ENCODE results near the gene EBF3.

The EBF3 gene

GRCh38 chr10:129959544-129960480, 4.3 kb downstream of the EBF3 start:
- peak; percentile 56 for DNase-seq (ENCODE audit: low spot score)

DNA sequence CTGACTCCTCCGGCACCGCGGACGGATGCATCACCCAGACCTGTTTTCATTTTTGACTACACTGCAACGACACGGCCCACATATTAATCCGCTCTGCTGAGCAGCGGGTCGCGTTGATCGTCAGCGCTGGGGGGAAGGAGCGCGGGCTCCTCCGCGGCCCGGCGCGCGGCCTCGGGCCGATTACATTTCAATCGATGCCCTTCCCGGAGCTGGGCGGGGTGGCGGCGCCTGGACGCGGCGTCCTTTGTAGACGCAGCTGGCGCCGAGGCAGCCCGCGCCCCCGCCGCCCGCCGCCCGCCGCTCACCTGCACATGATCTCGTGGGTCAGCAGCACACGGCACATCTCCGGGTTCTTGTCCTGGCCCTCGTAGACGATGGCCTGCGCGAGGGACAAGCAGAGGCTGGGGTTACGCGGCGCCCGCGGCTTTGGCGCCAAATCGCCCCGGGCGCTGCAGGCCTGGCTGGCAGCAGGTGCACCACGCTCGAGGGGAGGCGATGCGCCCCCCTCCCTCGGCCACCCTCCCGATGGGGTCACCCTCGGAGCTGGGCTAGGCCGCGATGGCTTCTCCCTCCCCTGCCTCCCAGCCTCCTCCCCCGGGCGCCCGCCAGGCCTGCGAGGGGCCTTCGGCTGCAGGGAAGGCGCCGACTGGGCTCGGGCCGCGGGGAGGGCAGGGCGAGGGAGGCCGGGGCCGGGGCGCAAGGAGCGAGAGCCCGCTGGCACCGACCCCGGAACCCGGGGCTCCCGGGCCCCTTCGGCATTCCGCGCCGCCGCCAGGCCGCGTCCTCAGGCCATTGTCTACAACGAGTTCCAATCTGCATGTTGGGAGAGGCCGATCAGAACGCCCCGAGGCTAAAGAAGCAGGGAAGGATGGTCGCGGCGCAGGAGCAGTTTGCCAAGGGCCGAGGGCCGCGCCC, 5.2 kb downstream of the EBF3 start:
- DNase-seq (ENCODE audit: low spot score) = peak; percentile 70

- DNase-seq (ENCODE audit: low spot score) = peak; percentile 50
Observed at GRCh38 chr10:129958148-129958628, 5.9 kb downstream of the EBF3 start.

GRCh38 chr10:129956876-129957673, 7.0 kb downstream of the EBF3 start:
- DNase-seq (ENCODE audit: low spot score) = no peak

GRCh38 chr10:129956286-129956670, 7.8 kb downstream of the EBF3 start:
- DNase-seq (ENCODE audit: low spot score) = no peak

DNA sequence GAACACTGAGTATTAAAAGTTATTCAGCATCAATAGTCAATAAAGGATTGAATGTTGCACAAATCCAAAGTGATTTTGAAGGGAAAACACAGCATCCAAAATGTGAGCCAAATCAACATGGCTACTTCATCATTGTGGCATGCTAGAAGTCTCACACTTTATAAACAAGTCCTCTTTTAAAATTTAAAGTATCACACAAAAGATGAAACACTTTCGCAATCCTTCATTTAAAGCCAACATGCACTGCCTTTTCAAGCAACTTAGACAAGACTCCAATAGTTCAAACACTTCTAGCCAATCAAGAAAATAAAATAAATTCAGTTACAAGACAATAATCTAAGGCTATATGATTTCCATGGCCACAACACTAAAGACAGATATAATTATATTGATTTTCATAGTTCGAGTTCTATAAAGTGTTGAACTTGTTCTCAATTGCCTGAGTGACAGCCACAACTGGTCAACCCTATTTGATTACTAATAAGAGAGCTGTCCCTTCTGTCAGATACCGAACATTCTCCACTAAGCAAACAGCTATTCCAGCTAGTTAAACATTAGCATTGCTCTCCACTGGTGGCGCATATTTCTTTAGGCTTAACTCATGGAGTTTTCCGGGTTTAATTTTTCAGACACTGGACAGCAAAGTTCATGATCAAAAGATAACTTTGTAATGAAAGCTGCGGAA, 8.3 kb downstream of the EBF3 start:
- no peak for DNase-seq (ENCODE audit: low spot score)

- DNase-seq (ENCODE audit: low spot score) = no peak
Observed at GRCh38 chr10:129954492-129955315, 9.4 kb downstream of the EBF3 start.

DNA sequence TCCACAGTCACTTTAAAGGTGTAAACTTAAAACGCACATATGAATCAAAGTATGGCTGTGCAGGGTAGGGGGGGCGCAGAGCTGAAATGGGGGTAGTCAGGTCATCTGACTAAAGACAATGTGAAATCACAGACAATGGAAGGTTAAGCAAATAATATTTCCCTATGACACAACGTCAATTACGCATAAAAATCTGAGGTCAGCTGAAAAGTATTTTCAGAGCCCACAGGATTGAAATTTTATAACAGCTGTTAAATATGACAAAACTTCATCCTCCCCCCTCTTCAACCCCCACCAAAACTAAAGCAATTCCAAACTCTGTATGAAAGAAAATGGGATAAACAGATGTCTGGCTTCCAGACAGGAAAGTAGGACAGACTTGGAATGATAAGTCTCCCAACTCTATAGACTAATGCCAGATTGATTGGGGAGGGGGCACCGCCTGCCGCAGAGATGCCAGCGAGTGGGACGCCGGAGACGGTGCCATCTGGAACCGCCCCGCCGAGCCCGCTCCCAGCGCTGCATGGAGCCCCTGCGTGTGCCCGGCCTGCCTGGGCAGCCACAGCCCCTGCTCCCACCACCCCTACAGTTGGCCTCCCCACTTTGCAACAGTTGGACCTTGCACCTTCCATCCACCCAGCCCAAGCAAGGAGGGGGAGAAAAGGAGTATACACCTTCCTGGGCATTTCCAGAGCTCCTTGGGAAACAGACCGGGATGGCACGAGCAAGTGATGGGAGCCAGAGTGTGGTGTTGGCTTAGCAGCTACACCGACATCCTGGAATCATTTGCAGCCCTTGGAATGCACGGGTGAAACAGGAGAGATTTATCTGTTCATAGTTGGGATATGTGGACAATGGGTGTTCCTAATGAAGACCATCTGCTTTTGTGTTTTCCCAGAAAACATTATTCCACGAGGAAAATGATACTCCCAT, 10.7 kb downstream of the EBF3 start:
- DNase-seq (ENCODE audit: low spot score) = no peak

DNA sequence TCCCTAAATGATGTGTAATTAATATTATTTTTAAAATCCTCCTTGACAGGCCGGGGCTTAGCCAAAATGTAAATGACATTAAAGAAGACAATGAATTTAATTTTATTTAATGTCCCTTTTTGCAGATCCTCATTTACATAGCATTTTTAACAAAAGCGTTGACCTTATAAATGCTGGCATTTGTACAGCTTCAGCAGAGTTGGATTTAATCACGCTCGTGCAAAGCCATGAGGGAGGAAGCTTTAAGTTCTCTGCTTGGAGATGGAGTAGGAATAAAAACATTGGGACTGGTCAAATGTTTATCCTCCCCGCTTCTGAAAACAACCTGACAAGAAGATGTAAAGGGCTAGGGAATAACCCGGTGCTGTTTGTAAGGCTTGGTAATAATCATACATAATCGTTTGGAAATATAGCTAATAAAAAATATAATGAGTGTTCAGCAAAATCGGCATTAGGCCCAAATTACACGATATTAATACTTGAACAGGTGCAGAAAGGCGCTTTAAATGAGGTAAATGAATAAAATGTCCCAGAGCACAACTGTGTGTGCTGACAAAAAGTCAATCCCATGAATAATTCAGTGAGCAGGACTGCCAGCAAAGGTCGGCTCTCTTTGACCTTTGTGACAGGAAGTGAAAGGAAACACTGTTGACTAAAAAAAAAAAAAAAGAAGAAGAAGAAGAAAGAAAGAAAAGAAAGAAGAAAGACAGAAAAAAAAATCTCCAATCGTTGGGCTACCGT, 11.5 kb downstream of the EBF3 start:
- DNase-seq (ENCODE audit: low spot score) = no peak

DNA sequence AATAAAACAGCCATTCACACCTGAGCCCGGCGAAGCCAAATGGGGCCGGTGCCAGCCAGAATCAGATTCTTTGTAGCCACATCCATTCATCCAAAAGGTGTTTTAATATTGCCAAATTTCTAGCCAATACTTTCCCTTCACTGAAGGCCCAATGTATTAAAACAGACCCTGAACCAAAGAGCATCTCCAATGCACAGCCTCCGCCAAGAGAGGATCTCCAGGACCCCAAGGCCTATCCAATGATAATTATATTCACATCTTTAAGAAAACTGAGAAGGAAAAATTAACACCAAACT, 12.2 kb downstream of the EBF3 start:
- DNase-seq (ENCODE audit: low spot score) = no peak

DNA sequence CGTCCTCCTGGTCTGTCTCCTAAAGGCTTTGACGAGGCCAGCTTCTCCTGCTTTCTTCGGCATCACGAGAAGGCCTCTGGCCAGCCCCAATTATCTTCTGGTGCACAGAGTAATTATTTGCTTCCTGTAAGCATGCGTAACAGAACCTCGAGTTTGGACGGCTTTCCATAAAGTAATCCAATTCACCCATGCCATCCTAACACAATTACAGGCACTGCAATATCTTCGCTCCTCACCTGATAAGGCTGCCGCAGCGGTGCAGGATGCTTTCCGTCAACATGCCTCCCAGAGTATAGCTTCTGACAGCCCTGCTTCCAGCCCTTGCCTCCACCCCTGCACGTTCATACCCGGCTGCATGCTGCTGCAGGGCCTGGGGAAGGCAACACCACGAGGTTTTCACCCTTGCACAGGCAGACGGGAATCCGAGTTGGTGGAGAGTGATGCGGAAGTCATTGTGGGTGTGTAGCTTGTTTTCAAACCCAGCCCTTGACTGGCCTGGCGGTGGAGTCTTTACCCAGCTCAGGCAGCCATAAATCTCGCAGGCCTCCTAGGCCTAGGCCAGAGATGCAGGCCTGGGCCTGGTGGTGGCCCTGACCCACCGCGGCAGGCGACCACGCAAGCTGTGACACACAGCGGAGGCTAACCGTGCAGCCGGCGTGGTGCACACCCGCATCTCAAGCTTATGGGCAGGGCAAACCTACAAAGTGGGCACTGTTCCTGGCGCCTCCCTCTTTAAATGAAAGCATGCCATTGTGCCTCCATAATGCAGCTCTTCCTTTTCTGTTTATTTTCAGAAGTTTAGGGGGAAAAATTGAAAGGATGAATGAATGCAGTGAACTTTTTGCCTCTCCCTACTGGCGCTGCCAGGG, 12.7 kb downstream of the EBF3 start:
- no peak for DNase-seq (ENCODE audit: low spot score)

GRCh38 chr10:129950676-129951075, 13.4 kb downstream of the EBF3 start:
- DNase-seq (ENCODE audit: low spot score) = no peak

DNA sequence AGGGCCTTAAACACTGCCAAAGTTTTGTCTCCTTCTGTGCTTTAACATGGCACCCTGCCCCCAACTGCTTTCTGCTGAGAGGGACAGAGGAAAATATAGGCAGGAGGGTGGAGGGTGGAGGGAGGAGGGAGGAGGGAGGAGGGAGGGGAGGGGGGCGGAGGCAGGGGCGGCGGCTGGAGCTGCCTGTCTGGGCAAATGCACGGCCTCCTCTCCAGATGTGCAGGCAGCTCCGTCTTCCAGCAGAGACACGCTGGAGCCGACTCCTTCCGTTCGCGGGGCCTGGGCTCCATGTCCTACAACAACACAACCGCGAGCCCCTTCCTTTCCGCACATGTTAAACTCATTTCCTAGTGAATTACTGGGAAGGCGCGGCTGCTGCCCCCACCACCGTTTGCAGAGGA, 14.2 kb downstream of the EBF3 start:
- DNase-seq (ENCODE audit: low spot score) = peak; percentile 76

- DNase-seq (ENCODE audit: low spot score) = no peak
Observed at GRCh38 chr10:129949411-129949810, 14.7 kb downstream of the EBF3 start.

DNA sequence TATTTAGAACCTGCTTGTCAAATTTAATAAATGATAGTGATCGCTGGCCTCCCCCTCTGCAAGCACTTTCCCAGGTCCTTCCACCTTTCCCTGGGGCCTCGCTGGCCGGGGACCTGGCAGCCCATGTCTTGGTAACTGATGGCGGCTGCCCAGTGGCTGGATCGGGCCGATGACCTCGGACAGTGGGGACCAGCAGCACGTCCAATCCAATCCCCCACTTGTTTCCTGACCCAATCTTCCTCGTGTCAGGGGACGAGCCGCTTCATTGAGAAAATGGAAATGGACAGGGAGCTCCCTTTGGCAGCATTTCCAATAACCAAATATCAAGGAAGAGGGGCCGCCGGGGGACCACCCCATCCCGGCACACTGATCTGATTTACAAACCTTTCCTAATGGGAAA, 17.2 kb downstream of the EBF3 start:
- DNase-seq (ENCODE audit: low spot score) = no peak

GRCh38 chr10:129945941-129946760, 17.9 kb downstream of the EBF3 start:
- DNase-seq (ENCODE audit: low spot score) = no peak

GRCh38 chr10:129945526-129945925, 18.5 kb downstream of the EBF3 start:
- no peak for DNase-seq (ENCODE audit: low spot score)
